ENCODE results near the gene RIMKLB. TPM values are rescaled to one million over a fixed set of nuclear protein-coding genes. Genes with fewer than 3 reads are reported as not detected.

RIMKLB gene
- total RNA-seq, 1 experiment from 2014 or later = 21.4 TPM

DNA sequence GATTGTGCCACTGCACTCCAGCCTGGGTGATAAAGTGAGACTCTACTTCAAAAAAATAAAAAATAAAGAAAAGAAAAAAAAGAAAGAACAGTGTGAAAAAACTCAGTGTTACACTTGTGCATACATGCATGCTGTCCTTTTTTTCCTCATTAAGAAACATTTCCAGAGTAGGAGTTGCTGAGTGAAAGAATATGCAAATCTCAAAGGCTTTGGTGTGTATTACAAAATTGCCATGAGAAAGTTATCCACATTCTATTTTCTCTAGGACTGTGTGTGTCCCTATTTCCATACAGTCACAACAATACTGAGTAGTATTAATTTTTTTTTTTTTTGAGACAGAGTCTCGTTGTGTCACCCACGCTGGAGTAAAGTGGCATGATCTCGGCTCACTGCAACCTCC lies 123.8 kb downstream of the RIMKLB start:
- H3K4me3 ChIP-seq = no peak overlapping the region
- H3K4me1 ChIP-seq (replicated peaks) = no peaks in the 10 kb centered on the region
- H3K9me3 ChIP-seq (replicated peaks) = no peaks in the 10 kb centered on the region
- DNase-seq (ENCODE audit: low read depth in 1 of 2, low spot score in 2 of 2) = no peak
- no peaks in the 10 kb centered on the region for H3K36me3 ChIP-seq
- no peak overlapping the region for H3K27ac ChIP-seq
- no peaks in the 10 kb centered on the region for H3K27me3 ChIP-seq (replicated peaks)

DNA sequence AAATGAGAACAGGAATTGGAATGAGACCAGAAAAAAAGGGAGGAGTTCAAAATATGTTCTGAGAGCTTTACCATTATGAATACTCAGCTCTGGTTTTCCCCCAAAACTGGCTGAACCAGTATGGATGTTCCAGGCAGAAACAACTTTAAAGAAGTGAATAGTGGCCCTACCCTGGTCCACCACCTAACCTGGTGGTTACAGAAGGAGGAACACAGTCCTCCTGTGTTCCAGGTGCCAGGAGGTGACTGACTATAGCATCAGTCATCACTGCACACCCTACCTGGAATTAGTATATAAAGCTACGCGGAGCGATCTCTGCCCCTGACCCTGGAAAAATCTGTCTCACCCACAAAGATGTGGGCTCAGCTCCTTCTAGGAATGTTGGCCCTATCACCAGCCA lies 124.5 kb downstream of the RIMKLB start, which contains the start of gene A2ML1:
Gene A2ML1 (plus strand): TSS at position 324 of the 400 bp plus-strand sequence. CDS start 31 bp downstream, at position 355.
- no peak for DNase-seq (ENCODE audit: low read depth in 1 of 2, low spot score in 2 of 2)
- Histone ChIP-seq H3K4me1 (replicated peaks) (no peaks in the 10 kb centered on the region), H3K27ac (no peak within 1 kb of the TSS), H3K9me3 (replicated peaks) (no peaks in the 10 kb centered on the region), H3K27me3 (replicated peaks) (no peaks in the 10 kb centered on the region), H3K36me3 (no peaks in the 10 kb centered on the region), H3K4me3 (no peak within 1 kb of the TSS)

DNA sequence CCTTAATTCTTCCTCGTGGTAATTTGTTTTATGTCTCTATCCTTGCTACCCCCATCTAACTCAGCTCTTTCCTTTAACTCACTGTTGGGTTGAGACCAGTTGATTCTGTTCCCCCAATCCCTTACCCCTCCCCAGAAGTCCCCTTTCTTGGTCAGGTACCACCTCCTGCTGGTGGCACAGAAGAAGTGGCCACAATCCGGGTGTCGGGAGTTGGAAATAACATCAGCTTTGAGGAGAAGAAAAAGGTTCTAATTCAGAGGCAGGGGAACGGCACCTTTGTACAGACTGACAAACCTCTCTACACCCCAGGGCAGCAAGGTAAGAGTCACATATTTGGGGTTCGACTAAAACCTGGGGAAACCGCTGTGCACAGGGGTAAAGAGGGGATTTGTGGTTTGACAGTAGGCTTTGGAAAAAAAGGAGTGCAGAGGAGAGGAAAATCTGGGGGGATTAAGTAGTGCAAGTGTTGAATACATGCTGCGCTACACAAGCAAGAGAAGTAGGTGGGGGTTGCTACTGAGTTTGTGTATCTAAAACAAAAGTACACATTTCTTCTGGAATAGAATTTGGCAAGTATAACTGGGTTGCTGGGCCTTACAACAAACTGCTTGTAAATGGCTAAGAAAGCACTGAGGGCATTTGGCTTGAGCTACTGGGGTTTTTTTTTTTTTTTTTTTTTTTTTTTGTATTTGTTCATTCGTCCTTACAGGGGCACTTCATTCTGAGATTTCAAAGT lies 125.9 kb downstream of the RIMKLB start:
- no peak overlapping the region for H3K4me3 ChIP-seq
- no peaks in the 10 kb centered on the region for H3K36me3 ChIP-seq
- no peaks in the 10 kb centered on the region for H3K9me3 ChIP-seq (replicated peaks)
- H3K27me3 ChIP-seq (replicated peaks) = no peaks in the 10 kb centered on the region
- H3K27ac ChIP-seq = no peak overlapping the region
- DNase-seq (ENCODE audit: low read depth in 1 of 2, low spot score in 2 of 2) = no peak
- H3K4me1 ChIP-seq (replicated peaks) = no peaks in the 10 kb centered on the region

DNA sequence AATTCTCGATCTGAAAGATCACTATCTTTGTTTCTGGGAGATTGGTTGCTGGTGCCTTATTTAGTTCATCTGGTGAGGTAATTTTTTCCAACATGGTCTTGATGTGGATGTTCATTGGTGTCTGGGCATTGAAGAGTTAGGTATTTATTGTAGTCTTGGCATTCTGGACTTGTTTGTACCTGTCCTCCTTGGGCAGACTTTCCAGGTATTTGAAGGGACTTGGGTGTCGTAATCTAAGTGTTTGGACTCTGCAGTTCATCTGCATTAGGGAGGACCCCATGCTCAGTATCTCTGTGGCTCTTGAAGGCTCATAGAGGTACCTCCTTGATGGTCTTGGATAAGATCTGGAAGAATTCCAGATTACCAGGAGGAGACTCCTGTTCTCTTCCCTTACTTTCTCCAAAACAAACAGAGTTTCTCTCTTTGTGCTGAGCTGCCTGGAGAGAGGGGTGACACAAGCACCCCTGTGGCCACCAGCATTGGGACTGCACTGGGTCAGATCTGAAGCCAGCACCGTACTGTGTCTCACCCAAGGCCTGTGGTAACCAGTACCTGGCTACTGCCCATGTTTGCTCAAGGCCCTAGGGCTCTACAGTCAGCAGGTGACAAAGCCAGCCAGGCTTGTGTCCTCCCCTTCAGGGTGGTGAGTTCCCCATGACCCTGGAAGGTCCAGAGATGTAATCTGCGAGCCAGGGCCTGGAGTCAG lies 129.9 kb downstream of the RIMKLB start:
- Histone ChIP-seq H3K27me3 (replicated peaks) (no peaks in the 10 kb centered on the region), H3K27ac (no peak overlapping the region), H3K4me1 (replicated peaks) (no peaks in the 10 kb centered on the region), H3K4me3 (no peak overlapping the region), H3K9me3 (replicated peaks) (no peaks in the 10 kb centered on the region), H3K36me3 (no peaks in the 10 kb centered on the region)
- DNase-seq (ENCODE audit: low read depth in 1 of 2, low spot score in 2 of 2) = no peak

DNA sequence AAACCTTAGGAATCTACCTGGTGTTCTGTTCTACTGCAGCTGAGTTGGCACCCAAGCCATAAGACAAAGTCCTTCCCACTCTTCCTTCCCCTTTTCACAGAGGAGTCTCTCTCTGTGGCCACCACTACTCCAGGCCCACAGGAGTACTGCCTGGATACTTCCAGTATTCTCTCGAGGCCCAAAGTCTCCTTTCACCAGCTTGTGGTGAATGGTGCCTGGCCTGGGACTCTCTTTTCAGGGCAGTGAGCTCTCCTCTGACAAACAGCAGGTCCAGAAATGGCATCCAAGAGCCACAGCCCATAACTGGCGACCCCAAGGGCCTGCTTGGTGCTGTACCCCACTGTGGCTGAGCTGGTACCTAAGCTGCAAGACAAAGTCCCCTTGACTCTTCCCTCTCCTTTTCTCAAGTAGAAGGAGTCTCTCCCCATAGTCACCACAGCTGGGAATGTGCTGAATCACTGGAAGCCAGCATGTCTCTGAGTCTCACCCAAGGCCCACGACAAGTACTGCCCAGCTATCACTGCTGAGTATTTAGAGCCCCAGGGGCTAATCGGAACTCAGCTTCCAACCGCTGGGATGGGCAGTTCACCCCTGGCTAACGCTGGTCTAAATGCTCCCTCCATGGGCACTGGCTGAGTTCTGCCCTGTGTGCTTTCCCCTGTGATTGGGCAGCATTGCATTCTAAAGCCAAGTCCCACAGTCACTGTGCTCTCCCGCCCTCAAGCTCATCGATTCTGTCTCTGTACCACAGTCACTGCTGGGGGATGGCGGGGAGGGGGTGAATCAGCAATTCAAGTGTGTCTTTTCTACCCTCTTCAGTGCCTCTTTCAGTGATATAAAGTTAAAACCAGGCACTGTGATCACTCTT lies 130.7 kb downstream of the RIMKLB start:
- H3K27ac ChIP-seq = no peak overlapping the region
- no peaks in the 10 kb centered on the region for H3K27me3 ChIP-seq (replicated peaks)
- H3K9me3 ChIP-seq (replicated peaks) = no peaks in the 10 kb centered on the region
- no peak overlapping the region for H3K4me3 ChIP-seq
- no peak for DNase-seq (ENCODE audit: low read depth in 1 of 2, low spot score in 2 of 2)
- H3K4me1 ChIP-seq (replicated peaks) = no peaks in the 10 kb centered on the region
- H3K36me3 ChIP-seq = no peaks in the 10 kb centered on the region

DNA sequence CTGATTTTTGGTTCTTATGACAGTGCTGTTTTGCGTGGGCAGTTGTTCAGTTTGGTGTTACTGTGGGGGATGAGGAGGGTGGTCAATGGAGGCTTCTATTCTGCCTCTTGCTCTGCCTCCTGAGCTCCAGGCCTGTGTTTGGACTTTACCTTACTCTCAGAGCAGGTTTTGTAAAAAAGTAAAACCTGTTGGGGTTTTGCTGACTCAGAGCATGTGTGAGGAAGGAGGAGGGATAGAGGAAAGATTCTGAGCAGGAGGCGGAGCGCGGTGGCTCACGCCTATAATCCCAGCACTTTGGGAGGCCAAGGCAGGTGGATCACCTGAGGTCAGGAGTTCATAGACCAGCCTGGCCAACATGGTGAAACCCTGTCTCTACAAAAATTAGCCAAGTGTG lies 131.3 kb downstream of the RIMKLB start:
- DNase-seq (ENCODE audit: low read depth in 1 of 2, low spot score in 2 of 2) = no peak
- no peak overlapping the region for H3K4me3 ChIP-seq
- H3K9me3 ChIP-seq (replicated peaks) = no peaks in the 10 kb centered on the region
- H3K4me1 ChIP-seq (replicated peaks) = no peaks in the 10 kb centered on the region
- H3K36me3 ChIP-seq = no peaks in the 10 kb centered on the region
- no peak overlapping the region for H3K27ac ChIP-seq
- H3K27me3 ChIP-seq (replicated peaks) = no peaks in the 10 kb centered on the region

DNA sequence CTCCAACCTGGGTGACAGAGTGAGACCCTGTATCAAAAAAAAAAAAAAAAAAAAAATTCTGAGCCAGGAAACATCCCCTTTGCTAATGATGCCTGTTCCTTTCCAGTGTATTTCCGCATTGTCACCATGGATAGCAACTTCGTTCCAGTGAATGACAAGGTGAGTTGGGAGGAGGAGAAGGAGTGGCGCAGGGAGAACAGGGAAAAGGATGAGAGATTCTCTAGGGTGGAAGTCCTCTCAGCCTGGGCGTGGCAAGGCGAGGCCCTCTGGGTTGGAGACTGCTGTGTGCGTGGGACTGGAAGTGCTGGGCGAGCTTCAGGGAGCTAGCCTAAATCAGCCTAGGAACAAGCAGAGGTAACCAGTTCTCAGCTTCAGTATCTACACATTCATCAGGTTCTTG lies 131.8 kb downstream of the RIMKLB start:
- DNase-seq (ENCODE audit: low read depth in 1 of 2, low spot score in 2 of 2) = no peak
- Histone ChIP-seq H3K9me3 (replicated peaks) (no peaks in the 10 kb centered on the region), H3K27me3 (replicated peaks) (no peaks in the 10 kb centered on the region), H3K27ac (no peak overlapping the region), H3K4me1 (replicated peaks) (no peaks in the 10 kb centered on the region), H3K36me3 (no peaks in the 10 kb centered on the region), H3K4me3 (no peak overlapping the region)

DNA sequence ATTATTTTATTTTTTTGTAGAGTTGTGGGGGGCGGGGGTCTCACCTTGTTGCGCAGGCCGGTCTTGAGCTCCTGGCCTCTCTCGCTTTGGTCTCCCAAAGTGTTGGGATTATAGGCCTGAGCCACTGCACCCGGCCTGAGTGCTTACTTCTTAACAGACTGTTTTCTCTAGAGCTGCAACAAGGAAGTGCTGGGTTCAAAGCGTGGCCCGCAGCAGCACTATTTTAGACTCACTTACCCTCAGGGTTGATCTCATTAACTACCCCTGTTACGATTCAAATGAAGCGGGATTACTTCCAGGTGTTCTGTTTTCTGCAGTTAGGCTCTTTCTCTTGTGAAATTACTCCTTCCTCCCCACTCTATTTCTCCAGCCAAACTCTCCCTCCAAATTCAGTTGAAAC lies 133.3 kb downstream of the RIMKLB start:
- no peaks in the 10 kb centered on the region for H3K4me1 ChIP-seq (replicated peaks)
- H3K27me3 ChIP-seq (replicated peaks) = no peaks in the 10 kb centered on the region
- H3K9me3 ChIP-seq (replicated peaks) = no peaks in the 10 kb centered on the region
- no peak overlapping the region for H3K4me3 ChIP-seq
- H3K27ac ChIP-seq = no peak overlapping the region
- H3K36me3 ChIP-seq = no peaks in the 10 kb centered on the region
- no peak for DNase-seq (ENCODE audit: low read depth in 1 of 2, low spot score in 2 of 2)

DNA sequence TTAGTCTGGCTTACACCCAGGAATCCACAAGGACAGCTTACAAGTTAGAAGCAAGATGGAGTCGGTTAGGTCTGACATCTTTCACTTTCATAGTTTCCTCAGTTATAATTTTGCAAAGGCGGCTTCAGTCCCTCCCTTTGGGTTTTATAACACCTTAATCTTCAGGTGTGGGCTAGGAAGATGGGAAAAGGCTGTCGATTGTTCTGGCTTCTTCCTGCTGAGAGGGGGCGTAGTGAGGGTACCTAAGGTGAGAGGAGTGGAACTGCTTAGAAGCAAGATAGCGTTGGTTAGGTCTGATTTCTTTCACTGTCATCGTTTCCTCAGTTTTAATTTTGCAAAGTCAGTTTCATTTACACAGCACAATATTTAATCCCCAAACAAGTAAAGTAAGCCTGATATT lies 134.7 kb downstream of the RIMKLB start:
- H3K27ac ChIP-seq = no peak overlapping the region
- no peak overlapping the region for H3K4me3 ChIP-seq
- H3K9me3 ChIP-seq (replicated peaks) = no peaks in the 10 kb centered on the region
- H3K4me1 ChIP-seq (replicated peaks) = no peaks in the 10 kb centered on the region
- H3K27me3 ChIP-seq (replicated peaks) = no peaks in the 10 kb centered on the region
- no peak for DNase-seq (ENCODE audit: low read depth in 1 of 2, low spot score in 2 of 2)
- H3K36me3 ChIP-seq = no peaks in the 10 kb centered on the region

Other genes with a start within 250 kb of the RIMKLB start
- not detected in 2 replicates for gene CLEC6A, start 242.0 kb upstream of the RIMKLB start, total RNA-seq (2014; rRNA removed; shearing (Covaris generic))
- gene CLEC4D, start 184.5 kb upstream of the RIMKLB start, total RNA-seq (2014; rRNA removed; shearing (Covaris generic)) = not detected in 2 replicates
- gene CLEC4E, start 157.1 kb upstream of the RIMKLB start, total RNA-seq (2014; rRNA removed; shearing (Covaris generic)) = not detected in 2 replicates
- gene AICDA, start 85.1 kb upstream of the RIMKLB start, total RNA-seq (2014; rRNA removed; shearing (Covaris generic)) = not detected in 2 replicates
- gene MFAP5, start 35.2 kb upstream of the RIMKLB start, total RNA-seq (2014; rRNA removed; shearing (Covaris generic)) = 1.7 and 2.3 TPM in 2 replicates
- not detected in 2 replicates for gene A2ML1, start 124.6 kb downstream of the RIMKLB start, total RNA-seq (2014; rRNA removed; shearing (Covaris generic))
- 22.5 and 23.4 TPM in 2 replicates for gene PHC1, start 216.5 kb downstream of the RIMKLB start, total RNA-seq (2014; rRNA removed; shearing (Covaris generic))